ENCODE data around the gene ONECUT3.
"Not testable (repeated sequence)": the region's sequence is repeated elsewhere in the genome, so short reads cannot be mapped to it uniquely, and the experiment has no call there.

The ONECUT3 gene

GRCh38 chr19:1755467-1756171 is 2.3 kb downstream of the ONECUT3 start:
- DNase-seq (ENCODE audit: low spot score), result no peak

- DNase-seq (ENCODE audit: low spot score), result no peak
Observed at GRCh38 chr19:1756264-1756663, 3.0 kb downstream of the ONECUT3 start.

GRCh38 chr19:1756705-1757465 is 3.6 kb downstream of the ONECUT3 start:
- no peak for DNase-seq (ENCODE audit: low spot score)

GRCh38 chr19:1757468-1758230 is 4.3 kb downstream of the ONECUT3 start:
- no peak for DNase-seq (ENCODE audit: low spot score)

GRCh38 chr19:1758231-1758577 is 4.9 kb downstream of the ONECUT3 start:
- no peak for DNase-seq (ENCODE audit: low spot score)

- no peak for DNase-seq (ENCODE audit: low spot score)
Observed at GRCh38 chr19:1758959-1759903, 5.9 kb downstream of the ONECUT3 start.

- no peak for DNase-seq (ENCODE audit: low spot score)
Observed at GRCh38 chr19:1760020-1760419, 6.7 kb downstream of the ONECUT3 start.

GRCh38 chr19:1760786-1761527 is 7.7 kb downstream of the ONECUT3 start:
- not testable (repeated sequence) for DNase-seq (ENCODE audit: low spot score)

- no peak for DNase-seq (ENCODE audit: low spot score)
Observed at GRCh38 chr19:1761528-1762242, 8.4 kb downstream of the ONECUT3 start.

- DNase-seq (ENCODE audit: low spot score), result no peak
Observed at GRCh38 chr19:1762243-1763117, 9.2 kb downstream of the ONECUT3 start.

- DNase-seq (ENCODE audit: low spot score), result no peak
Observed at GRCh38 chr19:1763648-1764639, 10.6 kb downstream of the ONECUT3 start.

GRCh38 chr19:1764729-1765128 is 11.4 kb downstream of the ONECUT3 start:
- DNase-seq (ENCODE audit: low spot score), result no peak

- no peak for DNase-seq (ENCODE audit: low spot score)
Observed at GRCh38 chr19:1765232-1765903, 12.1 kb downstream of the ONECUT3 start.

- DNase-seq (ENCODE audit: low spot score), result no peak
Observed at GRCh38 chr19:1765904-1766799, 12.8 kb downstream of the ONECUT3 start.

GRCh38 chr19:1766800-1767352 is 13.6 kb downstream of the ONECUT3 start:
- no peak for DNase-seq (ENCODE audit: low spot score)

- peak; percentile 89 for DNase-seq (ENCODE audit: low spot score)
Observed at GRCh38 chr19:1767464-1767933, 14.2 kb downstream of the ONECUT3 start.
